HG02610 (cell line): Measurements from ENCODE around the gene GTF2H4.
"Not testable (repeated sequence)": the region's sequence is repeated elsewhere in the genome, so short reads cannot be mapped to it uniquely, and the experiment has no call there.

Experiments used
- ATAC-seq: cut with Tn5 transposase; IDR thresholded peaks from one replicate; pipeline ENCODE4 v1.9.1; 2021; ENCODE audit warnings: mild to moderate bottlenecking, moderate library complexity; ENCODE audit not compliant: unreplicated experiment

Gene GTF2H4

GRCh38 chr6:30917487-30917886 is 9.5 kb downstream of the GTF2H4 start:
- ATAC-seq = no peak

DNA sequence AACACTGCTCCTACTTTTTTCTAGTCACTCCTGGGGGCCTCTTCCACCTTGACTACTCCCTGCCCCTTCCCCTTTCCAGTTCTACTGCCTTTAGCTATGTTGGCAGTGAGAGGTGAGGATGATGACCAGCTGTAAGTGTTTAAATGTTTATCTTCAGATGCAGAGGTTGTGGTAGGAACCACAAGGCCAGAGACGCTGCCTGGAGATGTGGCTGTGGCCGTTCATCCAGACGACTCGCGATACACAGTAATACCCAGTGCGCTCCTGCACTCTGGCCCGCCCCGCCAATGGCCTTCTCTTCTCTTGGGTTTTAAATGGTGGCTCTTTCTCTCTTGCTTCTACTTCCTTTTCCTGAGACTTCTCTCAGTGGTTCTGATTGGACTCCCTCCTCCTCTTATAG is 10.7 kb downstream of the GTF2H4 start:
- no peak for ATAC-seq

DNA sequence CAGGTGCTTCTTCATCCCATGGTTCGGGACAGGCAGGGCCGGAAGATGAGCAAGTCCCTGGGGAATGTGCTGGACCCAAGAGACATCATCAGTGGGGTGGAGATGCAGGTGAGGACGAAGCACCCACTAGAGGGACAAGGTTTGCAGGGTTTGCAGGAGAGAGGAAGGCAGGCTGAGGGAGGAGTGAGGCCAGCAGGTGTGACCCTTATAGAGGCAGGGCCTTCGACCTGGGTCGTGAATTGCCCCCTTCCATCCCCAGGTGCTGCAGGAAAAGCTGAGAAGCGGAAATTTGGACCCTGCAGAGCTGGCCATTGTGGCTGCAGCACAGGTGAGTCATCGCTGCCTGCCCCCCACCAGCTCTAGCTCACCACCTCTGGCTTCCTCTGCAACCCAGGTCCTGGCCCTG is 14.4 kb downstream of the GTF2H4 start:
- ATAC-seq = no peak

GRCh38 chr6:30924040-30924627 is 16.1 kb downstream of the GTF2H4 start:
- not testable (repeated sequence) for ATAC-seq

GRCh38 chr6:30926644-30927043 is 18.6 kb downstream of the GTF2H4 start:
- ATAC-seq = no peak

DNA sequence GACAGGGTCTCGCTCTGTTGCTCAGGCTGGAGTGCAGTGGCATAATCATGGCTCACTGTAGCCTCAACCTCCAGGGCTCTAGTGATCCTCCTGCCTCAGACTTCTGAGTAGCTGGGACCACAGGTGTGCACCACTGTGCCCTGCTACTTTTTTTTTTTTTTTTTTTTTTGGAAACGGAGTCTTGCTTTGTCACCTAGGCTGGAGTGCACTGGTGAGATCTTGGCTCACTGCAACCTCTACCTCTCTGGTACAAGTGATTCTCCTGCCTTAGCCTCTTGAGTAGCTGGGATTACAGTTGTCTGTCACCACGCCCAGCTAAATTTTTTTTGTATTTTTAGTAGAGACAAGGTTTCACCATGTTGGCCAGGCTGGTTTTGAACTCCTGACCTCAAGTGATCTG is 19.1 kb downstream of the GTF2H4 start:
- not testable (repeated sequence) for ATAC-seq

GRCh38 chr6:30928677-30929076 is 20.7 kb downstream of the GTF2H4 start:
- ATAC-seq = no peak

- no peak for ATAC-seq
Measured at GRCh38 chr6:30930506-30930905, 22.5 kb downstream of the GTF2H4 start.

DNA sequence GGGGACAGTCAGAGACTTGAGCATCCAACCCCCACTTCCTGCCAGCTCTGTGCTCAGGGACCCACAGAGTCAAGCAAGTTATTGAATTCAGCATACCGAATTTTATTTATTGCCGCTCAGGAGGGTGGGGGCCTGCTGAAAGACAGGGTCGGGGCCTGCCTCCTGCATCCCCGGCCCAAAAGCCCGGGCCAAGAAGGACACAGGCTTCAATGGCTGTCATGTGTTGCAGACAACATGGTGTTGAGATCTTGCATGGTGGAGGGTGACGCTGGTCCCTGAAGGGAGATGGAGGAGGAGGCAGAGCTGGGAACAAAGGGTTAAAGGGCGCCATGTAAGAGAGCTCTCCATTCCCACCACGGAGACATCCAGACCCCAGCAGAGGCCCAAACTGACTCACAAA is 23.3 kb downstream of the GTF2H4 start:
- no peak for ATAC-seq

- no peak for ATAC-seq
Measured at GRCh38 chr6:30931969-30932645, 24.1 kb downstream of the GTF2H4 start, which contains the start of gene SFTA2. SFTA2 (minus strand) TSS chr6:30932170; CDS start chr6:30932096, 74 bp downstream.

GRCh38 chr6:30932665-30933365 is 24.8 kb downstream of the GTF2H4 start:
- no peak for ATAC-seq

GRCh38 chr6:30935018-30935417 is 27.0 kb downstream of the GTF2H4 start:
- no peak for ATAC-seq

DNA sequence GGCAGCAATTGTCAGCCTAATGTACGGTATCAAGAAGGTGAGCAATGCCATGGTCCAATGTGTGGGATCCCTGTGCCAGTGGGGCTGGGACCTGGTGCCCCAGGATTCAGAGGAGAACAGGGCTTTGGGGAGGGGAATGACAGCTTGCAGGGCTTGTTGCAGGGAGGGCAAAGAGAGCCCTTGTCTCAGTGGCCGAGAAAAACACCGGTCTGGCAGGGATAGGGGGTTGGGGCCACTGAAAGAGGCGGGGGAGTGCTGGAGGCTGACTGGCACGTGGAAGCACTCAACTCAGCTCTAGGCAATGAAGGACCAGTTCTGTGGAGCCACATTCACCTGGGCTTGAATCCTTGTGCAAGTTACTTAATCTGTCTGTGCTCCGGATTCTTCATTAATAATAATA is 29.3 kb downstream of the GTF2H4 start:
- no peak for ATAC-seq

- no peak for ATAC-seq
Measured at GRCh38 chr6:30938730-30939129, 30.7 kb downstream of the GTF2H4 start.

GRCh38 chr6:30939473-30939872 is 31.5 kb downstream of the GTF2H4 start:
- ATAC-seq = no peak

DNA sequence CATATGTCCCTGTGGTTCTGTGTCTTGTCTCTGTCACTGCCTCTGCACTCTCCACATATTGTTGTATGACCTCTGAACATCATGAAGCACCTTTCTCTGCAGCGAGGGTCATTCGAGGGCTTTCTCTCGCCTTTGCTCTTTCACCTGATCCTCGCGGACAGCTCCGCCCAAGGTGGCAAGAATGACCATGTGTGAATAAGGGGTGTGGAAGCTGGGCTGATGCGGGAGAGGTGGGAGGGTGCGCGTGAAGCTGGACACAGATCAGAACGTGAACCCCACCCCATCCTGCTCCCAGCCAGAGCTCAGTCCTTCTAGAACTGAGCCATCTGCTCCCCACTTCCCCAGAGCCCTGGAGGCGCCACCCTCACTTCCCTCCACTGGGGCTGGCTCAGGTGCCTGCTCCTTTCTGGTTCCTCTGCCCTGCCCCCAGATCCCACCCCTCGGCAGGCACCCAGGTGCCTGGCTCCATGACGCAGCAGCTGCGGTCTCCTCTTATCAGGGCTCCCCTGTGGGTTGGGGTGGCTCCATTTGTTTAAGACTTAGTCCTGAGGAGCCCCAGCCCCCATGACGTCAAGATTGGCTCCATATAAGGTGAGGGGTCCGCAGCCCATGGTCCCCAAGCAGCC is 32.5 kb downstream of the GTF2H4 start, which contains the start of gene MUCL3:
TSS of gene MUCL3 (plus strand) at position 613 of the 626 bp plus-strand sequence. CDS start 27 bp downstream, outside the sequence.
- no peak for ATAC-seq

GRCh38 chr6:30942338-30943060 is 34.5 kb downstream of the GTF2H4 start:
- ATAC-seq = no peak

- ATAC-seq = no peak
Measured at GRCh38 chr6:30944051-30944450, 36.0 kb downstream of the GTF2H4 start.

DNA sequence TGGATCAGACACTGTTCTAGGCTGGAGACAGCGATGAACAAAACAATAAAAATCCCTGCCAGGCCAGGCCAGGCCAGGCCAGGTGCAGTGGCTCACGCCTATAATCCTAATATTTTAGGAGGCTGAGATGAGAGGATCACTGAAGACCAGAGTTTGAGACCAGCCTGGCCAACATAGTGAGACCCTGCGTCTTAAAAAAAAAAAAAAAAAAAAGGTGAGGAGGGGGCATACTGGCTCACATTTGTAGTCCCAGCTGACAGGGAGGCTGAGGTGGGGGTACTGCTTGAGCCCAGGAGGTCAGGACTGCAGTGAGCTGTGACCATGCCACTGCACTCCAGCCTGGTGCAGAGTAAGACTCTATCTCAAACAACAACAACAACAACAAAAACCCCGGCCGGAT is 37.3 kb downstream of the GTF2H4 start:
- ATAC-seq = no peak

GRCh38 chr6:30947231-30947630 is 39.2 kb downstream of the GTF2H4 start:
- no peak for ATAC-seq

DNA sequence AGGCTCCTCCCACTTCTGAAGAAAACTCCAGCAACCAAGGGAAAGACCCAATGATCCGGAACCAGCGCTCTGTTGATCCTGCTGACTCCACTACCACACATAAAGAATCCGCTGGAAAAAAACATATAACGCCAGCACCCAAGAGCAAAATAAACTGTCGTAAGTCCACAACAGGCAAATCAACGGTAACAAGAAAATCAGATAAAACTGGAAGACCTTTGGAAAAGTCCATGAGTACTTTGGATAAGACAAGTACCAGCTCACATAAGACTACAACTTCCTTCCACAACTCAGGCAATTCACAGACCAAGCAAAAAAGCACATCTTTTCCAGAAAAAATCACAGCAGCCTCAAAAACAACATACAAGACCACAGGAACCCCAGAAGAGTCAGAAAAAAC is 40.8 kb downstream of the GTF2H4 start:
- no peak for ATAC-seq
